CD4-positive, CD25-positive, alpha-beta regulatory T cell (primary cell): ENCODE results near the gene SCYL3. TPM values are rescaled to one million over a fixed set of nuclear protein-coding genes. Genes with fewer than 3 reads are reported as not detected.

Experiments used
- ATAC-seq, 2 donors: fragments of 150-1000 bp; cut with Tn5 transposase; one replicate each; pipeline ENCODE4 v1.10.0; 2021; ENCODE audit warnings: low read depth in 2 of 2, moderate number of reproducible peaks in 2 of 2, moderate library complexity in 1 of 2
- DNase-seq, 3 donors: peaks; one replicate each; pipeline versions ENCODE4 v3.0.0 to v3.0.0-alpha.2; 2012 to 2022; ENCODE audit warnings: mixed read lengths in 1 of 3
- H3K27ac ChIP-seq: one replicate; pipeline ENCODE4 v1.7.0; 2013; ENCODE audit warnings: mild to moderate bottlenecking, low read length; ENCODE audit not compliant: insufficient read depth, poor library complexity, severe bottlenecking
- H3K27me3 ChIP-seq: one replicate; pipeline ENCODE4 v1.7.0; 2013; ENCODE audit warnings: low read length; ENCODE audit not compliant: control insufficient read depth, insufficient read depth
- H3K36me3 ChIP-seq: one replicate; pipeline ENCODE4 v1.7.0; 2013; ENCODE audit warnings: mild to moderate bottlenecking, low read length, moderate library complexity; ENCODE audit not compliant: control insufficient read depth, insufficient read depth
- H3K4me1 ChIP-seq: 2 replicates; pipeline ENCODE4 v1.7.0; 2013; ENCODE audit warnings: mild to moderate bottlenecking, low read length; ENCODE audit not compliant: insufficient read depth, control insufficient read depth, poor library complexity, severe bottlenecking
- H3K4me3 ChIP-seq: one replicate; pipeline ENCODE4 v1.7.0; 2013; ENCODE audit warnings: low read depth, mild to moderate bottlenecking, low read length, moderate library complexity
- H3K9me3 ChIP-seq, 2 experiments: 1 replicate in 1 of 2; 2 replicates in 1 of 2; pipeline ENCODE4 v1.7.0; 2013; ENCODE audit warnings: low read length in 2 of 2, mild to moderate bottlenecking in 1 of 2, moderate library complexity in 1 of 2; ENCODE audit not compliant: control insufficient read depth in 2 of 2
- H3K27ac Mint-ChIP-seq, 3 donors: one replicate each; pipeline ENCODE4 v1.8.0; 2020 to 2022; ENCODE audit warnings: mild to moderate bottlenecking in 3 of 3, mixed read lengths in 3 of 3, moderate library complexity in 2 of 3
- H3K27me3 Mint-ChIP-seq: one replicate; pipeline ENCODE4 v1.8.0; 2022; ENCODE audit warnings: mild to moderate bottlenecking, mixed read lengths
- H3K36me3 Mint-ChIP-seq: one replicate; pipeline ENCODE4 v1.8.0; 2020; ENCODE audit warnings: mixed read lengths
- H3K4me1 Mint-ChIP-seq, 4 donors: one replicate each; pipeline ENCODE4 v1.8.0; 2020 to 2022; ENCODE audit warnings: mixed read lengths in 4 of 4, mild to moderate bottlenecking in 1 of 4
- H3K4me3 Mint-ChIP-seq, 4 donors: one replicate each; pipeline ENCODE4 v1.8.0; 2020 to 2022; ENCODE audit warnings: mild to moderate bottlenecking in 4 of 4, mixed read lengths in 4 of 4, moderate library complexity in 3 of 4
- H3K9me3 Mint-ChIP-seq, 7 donors: one replicate each; pipeline ENCODE4 v1.8.0; 2020 to 2022; ENCODE audit warnings: mixed read lengths in 7 of 7, mild to moderate bottlenecking in 3 of 7, moderate library complexity in 2 of 7
- polyA plus RNA-seq, 4 donors: library from polyadenylated mRNA; unstranded; fragments of 300-500 nt; fragmentation: Illumina TruSeq; gene quantifications; one replicate each; pipeline ENCODE4 v1.2.3, GENCODE V29; 2021
- total RNA-seq: library from RNA; stranded (reverse); gene quantifications from one replicate; pipeline ENCODE4 v1.2.3, GENCODE V29; 2022

Gene SCYL3
- total and polyA plus RNA-seq, 5 donors from 2014 or later = 14.0 to 18.9 (median 15.1) TPM

- H3K27me3 Mint-ChIP-seq = peaks cover 26% of the 10 kb centered on the region
- H3K36me3 Mint-ChIP-seq = no peaks in the 10 kb centered on the region
- H3K27me3 ChIP-seq = peaks cover 9% of the 10 kb centered on the region
- H3K9me3 ChIP-seq = no peaks in the 10 kb centered on the region
- ATAC-seq = no peak
- H3K27ac ChIP-seq = no peak overlapping the region
- H3K27ac Mint-ChIP-seq = no peak overlapping the region
- H3K9me3 Mint-ChIP-seq = no peaks in the 10 kb centered on the region
- H3K4me1 ChIP-seq = peaks cover 19% of the 10 kb centered on the region
- peak overlapping the region in 2 of 4 donors; percentile 63 to 73 for H3K4me3 Mint-ChIP-seq
- DNase-seq = no peak
- H3K36me3 ChIP-seq = no peaks in the 10 kb centered on the region
- no peak overlapping the region for H3K4me3 ChIP-seq
- peaks cover 18 to 28% (median 25%) of the 10 kb centered on the region in 4 donors for H3K4me1 Mint-ChIP-seq
These were observed 2.3 kb upstream of the SCYL3 start for GRCh38 chr1:169896013-169896412.

DNA sequence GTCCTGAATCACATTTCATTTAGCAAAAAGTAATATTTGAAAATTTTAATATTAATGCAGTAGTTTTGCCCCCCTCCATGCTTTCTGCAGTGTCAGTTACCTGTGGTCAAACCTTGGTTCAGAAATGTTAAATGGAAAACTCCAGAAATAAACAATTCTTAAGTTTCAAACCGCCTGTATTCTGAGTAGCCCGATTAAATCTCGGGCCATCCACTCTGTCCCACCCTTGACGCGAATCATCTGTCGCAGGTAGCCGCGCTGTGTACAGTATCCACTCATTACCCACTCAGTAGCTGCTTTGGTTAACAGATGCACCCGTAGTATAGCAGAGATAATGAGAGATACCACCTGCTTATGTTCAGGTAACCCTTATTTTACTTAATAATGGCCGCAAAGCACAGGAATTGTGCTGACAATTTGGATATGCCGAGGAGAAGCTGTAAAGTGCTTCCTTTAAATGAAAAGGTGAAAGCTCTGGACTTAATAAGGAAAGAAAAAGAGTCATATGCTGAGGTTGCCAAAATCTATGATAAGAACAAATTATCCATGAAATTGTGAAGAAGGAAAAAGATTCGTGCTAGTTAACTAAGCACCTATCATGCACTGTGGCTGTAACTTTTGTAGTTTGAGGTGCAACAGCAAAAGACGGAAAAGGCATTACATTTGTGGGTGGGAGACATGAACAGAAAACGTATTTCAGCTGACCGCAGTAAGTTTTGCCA lies 889 bp upstream of the SCYL3 start:
- ATAC-seq (no peak), DNase-seq (no peak)
- Histone ChIP-seq H3K9me3 (no peaks in the 10 kb centered on the region), H3K4me3 (peak overlapping the region; percentile 96), H3K27ac (peak overlapping the region; percentile 98), H3K27me3 (peaks cover 9% of the 10 kb centered on the region), H3K4me1 (peaks cover 26% of the 10 kb centered on the region), H3K36me3 (no peaks in the 10 kb centered on the region)
- Mint-ChIP-seq H3K27me3 (peaks cover 16% of the 10 kb centered on the region), H3K36me3 (peaks cover 3% of the 10 kb centered on the region), H3K4me1 (peaks cover 26 to 40% (median 37%) of the 10 kb centered on the region in 4 donors), H3K27ac (peak overlapping the region; percentile 99 to 100 (median 100)), H3K9me3 (no peaks in the 10 kb centered on the region), H3K4me3 (peak overlapping the region; percentile 94 to 97 (median 96))

DNA sequence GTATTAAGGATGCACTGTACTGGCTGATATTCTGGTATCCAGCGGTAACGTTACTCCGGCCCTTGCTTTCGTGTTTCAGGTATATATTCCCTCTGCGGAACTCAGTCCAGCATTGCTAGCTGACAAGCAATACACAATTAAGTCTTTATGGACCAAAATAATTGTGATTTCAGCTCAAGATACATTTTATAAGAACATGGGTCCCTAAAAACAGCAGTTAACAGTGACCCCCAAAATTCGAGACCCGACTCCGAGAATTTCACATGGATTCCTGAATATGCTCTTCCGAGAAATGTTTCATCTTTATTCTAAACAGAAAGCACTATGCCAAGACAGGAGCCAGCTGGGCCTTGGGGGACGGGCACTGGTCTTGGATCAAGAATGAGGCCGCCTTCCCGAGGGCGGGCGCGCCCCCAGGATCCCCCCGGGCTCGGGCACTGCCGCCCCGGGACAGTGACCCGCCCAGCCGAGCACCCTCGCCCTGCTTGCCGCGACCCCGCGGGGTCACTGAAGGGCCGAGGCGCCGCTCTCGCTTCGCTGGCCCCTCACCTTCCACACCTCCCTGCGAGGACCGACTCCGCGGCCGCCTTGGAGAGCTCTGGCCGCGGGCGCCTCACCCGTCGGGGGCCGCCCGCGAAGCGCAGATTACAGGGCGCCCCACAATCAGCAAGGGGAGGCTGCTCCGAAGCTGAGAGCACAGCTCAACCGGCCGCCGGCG lies 610 bp downstream of the SCYL3 start:
- Histone ChIP-seq H3K27me3 (peaks cover 4% of the 10 kb centered on the region), H3K9me3 (no peaks in the 10 kb centered on the region), H3K4me1 (peaks cover 26% of the 10 kb centered on the region), H3K36me3 (peaks cover 3% of the 10 kb centered on the region), H3K27ac (peak overlapping the region; percentile 98), H3K4me3 (peak overlapping the region; percentile 96)
- peak overlapping the region; percentile 88 to 100 (median 90) for H3K27ac Mint-ChIP-seq
- no peaks in the 10 kb centered on the region for H3K9me3 Mint-ChIP-seq
- H3K4me1 Mint-ChIP-seq = peaks cover 39 to 55% (median 50%) of the 10 kb centered on the region in 4 donors
- no peak for ATAC-seq
- peak overlapping the region; percentile 94 to 97 (median 95) for H3K4me3 Mint-ChIP-seq
- peaks cover 8% of the 10 kb centered on the region for H3K36me3 Mint-ChIP-seq
- H3K27me3 Mint-ChIP-seq = peaks cover 13% of the 10 kb centered on the region
- peak in 1 of 3 donors; percentile 50 for DNase-seq

- H3K9me3 ChIP-seq = no peaks in the 10 kb centered on the region
- Mint-ChIP-seq H3K27ac (peak overlapping the region; percentile 88 to 100 (median 90)), H3K4me1 (peaks cover 40 to 58% (median 51%) of the 10 kb centered on the region in 4 donors), H3K4me3 (peak overlapping the region; percentile 94 to 97 (median 95)), H3K36me3 (peaks cover 10% of the 10 kb centered on the region), H3K27me3 (peaks cover 6% of the 10 kb centered on the region), H3K9me3 (no peaks in the 10 kb centered on the region)
- ATAC-seq (no peak), DNase-seq (no peak)
- H3K36me3 ChIP-seq = peaks cover 10% of the 10 kb centered on the region
- H3K4me3 ChIP-seq = peak overlapping the region; percentile 96
- peaks cover 2% of the 10 kb centered on the region for H3K27me3 ChIP-seq
- peaks cover 26% of the 10 kb centered on the region for H3K4me1 ChIP-seq
- peak overlapping the region; percentile 98 for H3K27ac ChIP-seq
These were observed 1.3 kb downstream of the SCYL3 start for GRCh38 chr1:169892176-169892926.

DNA sequence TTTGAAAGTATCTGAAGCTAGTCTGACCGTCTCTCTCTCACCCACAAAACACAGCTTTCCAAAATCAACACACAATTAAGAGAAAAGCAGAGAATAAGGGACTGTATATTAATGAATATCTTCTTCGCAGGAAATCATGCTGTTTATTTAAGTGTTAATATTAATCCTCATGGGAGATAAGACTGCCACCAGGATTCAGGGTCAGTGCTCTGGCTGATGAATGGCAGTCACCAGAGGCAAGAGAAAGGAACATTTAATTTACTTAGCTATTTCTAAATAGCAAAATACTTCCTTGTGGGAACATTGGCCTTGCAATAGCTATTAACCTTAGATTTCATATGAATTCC lies 2.2 kb downstream of the SCYL3 start:
- Mint-ChIP-seq H3K4me1 (peaks cover 40 to 64% (median 55%) of the 10 kb centered on the region in 4 donors), H3K9me3 (no peaks in the 10 kb centered on the region), H3K27ac (peak overlapping the region; percentile 69 to 100 (median 93)), H3K4me3 (peak overlapping the region; percentile 94 to 97 (median 95)), H3K27me3 (peaks cover 1% of the 10 kb centered on the region), H3K36me3 (peaks cover 14% of the 10 kb centered on the region)
- no peaks in the 10 kb centered on the region for H3K9me3 ChIP-seq
- H3K27me3 ChIP-seq = peaks cover 2% of the 10 kb centered on the region
- H3K4me1 ChIP-seq = peaks cover 26% of the 10 kb centered on the region
- no peak for ATAC-seq
- H3K36me3 ChIP-seq = peaks cover 17% of the 10 kb centered on the region
- H3K4me3 ChIP-seq = peak overlapping the region; percentile 96
- DNase-seq = no peak
- H3K27ac ChIP-seq = peak overlapping the region; percentile 98

- H3K4me3 Mint-ChIP-seq = peak overlapping the region; percentile 94 to 97 (median 95)
- peaks cover 18% of the 10 kb centered on the region for H3K36me3 Mint-ChIP-seq
- H3K27me3 Mint-ChIP-seq = no peaks in the 10 kb centered on the region
- ATAC-seq (peak; percentile 16 to 18), DNase-seq (peak; percentile 24 to 69 (median 45))
- H3K9me3 ChIP-seq = no peaks in the 10 kb centered on the region
- no peaks in the 10 kb centered on the region for H3K9me3 Mint-ChIP-seq
- H3K27ac ChIP-seq = peak overlapping the region; percentile 98
- no peaks in the 10 kb centered on the region for H3K27me3 ChIP-seq
- peak overlapping the region; percentile 69 to 100 (median 93) for H3K27ac Mint-ChIP-seq
- peaks cover 22% of the 10 kb centered on the region for H3K36me3 ChIP-seq
- peak overlapping the region; percentile 96 for H3K4me3 ChIP-seq
- peaks cover 40 to 68% (median 58%) of the 10 kb centered on the region in 4 donors for H3K4me1 Mint-ChIP-seq
- peaks cover 26% of the 10 kb centered on the region for H3K4me1 ChIP-seq
These were observed 2.7 kb downstream of the SCYL3 start for GRCh38 chr1:169890761-169891538.

DNA sequence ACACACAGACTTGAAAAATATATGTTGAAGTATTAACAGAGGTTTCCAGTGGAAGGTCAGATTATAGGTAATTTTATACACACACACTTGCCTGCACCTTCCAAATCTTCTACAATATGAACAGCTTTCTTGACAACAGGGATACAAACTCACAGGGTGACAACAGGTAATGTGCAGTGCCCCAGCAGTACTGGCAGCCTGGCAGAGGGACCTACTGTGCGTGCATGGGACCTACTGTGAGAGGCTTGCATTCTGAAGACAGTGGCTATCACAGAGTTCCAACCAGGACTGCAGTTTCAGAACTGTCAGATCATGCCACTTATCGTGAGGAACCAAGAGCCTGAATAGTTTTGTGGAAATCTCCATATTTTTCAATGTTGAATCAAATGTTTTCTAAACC lies 3.8 kb downstream of the SCYL3 start:
- Mint-ChIP-seq H3K4me1 (peaks cover 45 to 72% (median 65%) of the 10 kb centered on the region in 4 donors), H3K27ac (peak overlapping the region; percentile 8 to 100 (median 48)), H3K36me3 (peaks cover 25% of the 10 kb centered on the region), H3K27me3 (no peaks in the 10 kb centered on the region), H3K9me3 (no peaks in the 10 kb centered on the region), H3K4me3 (peak overlapping the region in 3 of 4 donors; percentile 34 to 46 (median 37))
- DNase-seq = no peak
- Histone ChIP-seq H3K4me3 (peak overlapping the region; percentile 23), H3K9me3 (no peaks in the 10 kb centered on the region), H3K27ac (no peak overlapping the region), H3K27me3 (no peaks in the 10 kb centered on the region), H3K36me3 (peaks cover 31% of the 10 kb centered on the region), H3K4me1 (peaks cover 26% of the 10 kb centered on the region)
- ATAC-seq = no peak
